Fibroblast of lung (primary cell): ENCODE data around the gene CUL3.
"Not testable (repeated sequence)": the region's sequence is repeated elsewhere in the genome, so short reads cannot be mapped to it uniquely, and the experiment has no call there.

Experiments
- EZH2 ChIP-seq: IDR thresholded peaks from 2 replicates; pipeline ENCODE4 v1.5.1; 2012; ENCODE audit warnings: low read length, control low read depth, mild to moderate bottlenecking; ENCODE audit errors: missing control alignments
- TF ChIP-seq, protein P1 (sequence below), 2 donors: IDR thresholded peaks in 1 of 2; conservative IDR thresholded peaks in 1 of 2; 1 replicate in 1 of 2; 2 replicates in 1 of 2; pipeline ENCODE4 v1.5.1; 2011 to 2012; ENCODE audit warnings: low read length in 2 of 2, control low read depth in 1 of 2, inconsistent platforms in 1 of 2, low read depth in 1 of 2, mild to moderate bottlenecking in 1 of 2

GRCh38 chr2:224603746-224604500, 18.8 kb upstream of the CUL3 start:
- TF ChIP-seq, protein P1, sequence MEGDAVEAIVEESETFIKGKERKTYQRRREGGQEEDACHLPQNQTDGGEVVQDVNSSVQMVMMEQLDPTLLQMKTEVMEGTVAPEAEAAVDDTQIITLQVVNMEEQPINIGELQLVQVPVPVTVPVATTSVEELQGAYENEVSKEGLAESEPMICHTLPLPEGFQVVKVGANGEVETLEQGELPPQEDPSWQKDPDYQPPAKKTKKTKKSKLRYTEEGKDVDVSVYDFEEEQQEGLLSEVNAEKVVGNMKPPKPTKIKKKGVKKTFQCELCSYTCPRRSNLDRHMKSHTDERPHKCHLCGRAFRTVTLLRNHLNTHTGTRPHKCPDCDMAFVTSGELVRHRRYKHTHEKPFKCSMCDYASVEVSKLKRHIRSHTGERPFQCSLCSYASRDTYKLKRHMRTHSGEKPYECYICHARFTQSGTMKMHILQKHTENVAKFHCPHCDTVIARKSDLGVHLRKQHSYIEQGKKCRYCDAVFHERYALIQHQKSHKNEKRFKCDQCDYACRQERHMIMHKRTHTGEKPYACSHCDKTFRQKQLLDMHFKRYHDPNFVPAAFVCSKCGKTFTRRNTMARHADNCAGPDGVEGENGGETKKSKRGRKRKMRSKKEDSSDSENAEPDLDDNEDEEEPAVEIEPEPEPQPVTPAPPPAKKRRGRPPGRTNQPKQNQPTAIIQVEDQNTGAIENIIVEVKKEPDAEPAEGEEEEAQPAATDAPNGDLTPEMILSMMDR (conservative IDR thresholded peaks at IDR 0.05 in 1 of 2, IDR thresholded peaks at IDR 0.05 in 1 of 2; ENCODE audit: low read depth in 1 of 2, low read length in 2 of 2) = not testable (repeated sequence)
- TF ChIP-seq EZH2 = not testable (repeated sequence)
